HL-60/S4 treated with phorbol 12-myristate 13-acetate at 8.2 ng/mL for 4 days and 3 days (cell line): ENCODE measurements around the gene CADPS2.

ENCODE experiments used
- in situ Hi-C: fragments of 300-500 bp; cut with MboI; formaldehyde crosslinking; loops from 2 replicates; pipeline ENCODE4 v1.15.0; 2022; ENCODE audit warnings: low sequenced_read_pairs

CADPS2 gene

DNA sequence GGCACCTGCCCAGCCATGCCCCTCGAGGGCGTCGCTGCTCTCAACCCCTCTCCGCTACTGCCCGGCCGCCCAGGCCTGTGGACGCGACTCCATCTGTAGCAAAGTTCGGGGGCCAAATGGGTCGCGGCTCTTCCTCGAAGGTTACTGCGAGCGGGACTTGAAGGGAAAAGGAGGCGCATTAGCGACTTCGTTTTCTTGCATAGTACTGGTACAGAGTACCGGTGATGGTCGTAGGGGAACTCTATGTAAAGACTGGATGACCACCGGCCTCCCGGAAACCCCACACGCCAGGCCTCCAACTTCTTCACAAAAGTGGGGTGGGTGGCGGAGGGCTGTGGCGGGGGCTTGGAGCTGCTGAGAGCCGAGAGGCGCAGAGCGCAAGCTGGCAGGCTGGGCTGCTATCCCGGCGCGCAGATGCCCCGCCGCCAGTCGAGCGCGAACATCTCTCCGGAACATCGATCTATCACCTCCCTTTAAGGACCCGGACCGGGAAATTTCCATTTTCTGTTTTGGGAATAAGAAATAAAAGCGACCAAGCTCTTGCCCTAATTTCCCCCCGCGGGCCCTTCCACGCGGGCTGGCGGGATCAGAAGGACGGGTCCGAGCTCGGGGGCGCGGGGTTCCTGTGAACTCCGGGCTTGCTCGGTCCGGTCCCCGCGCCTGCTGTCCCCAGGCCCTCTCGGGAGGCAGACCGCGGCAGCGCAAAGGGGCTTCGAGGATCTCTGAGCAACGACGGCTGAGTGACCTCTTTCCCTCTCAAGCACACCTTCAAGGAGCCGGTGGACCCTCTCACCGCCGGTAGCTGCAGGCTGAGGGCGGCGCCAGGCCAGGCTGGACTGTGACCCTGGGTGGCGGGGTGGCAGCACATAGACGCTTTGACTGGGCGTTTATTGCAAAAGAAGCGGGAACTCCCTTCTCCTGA lies 569.5 kb downstream of the CADPS2 start:
- in situ Hi-C loops, result no loop called here

DNA sequence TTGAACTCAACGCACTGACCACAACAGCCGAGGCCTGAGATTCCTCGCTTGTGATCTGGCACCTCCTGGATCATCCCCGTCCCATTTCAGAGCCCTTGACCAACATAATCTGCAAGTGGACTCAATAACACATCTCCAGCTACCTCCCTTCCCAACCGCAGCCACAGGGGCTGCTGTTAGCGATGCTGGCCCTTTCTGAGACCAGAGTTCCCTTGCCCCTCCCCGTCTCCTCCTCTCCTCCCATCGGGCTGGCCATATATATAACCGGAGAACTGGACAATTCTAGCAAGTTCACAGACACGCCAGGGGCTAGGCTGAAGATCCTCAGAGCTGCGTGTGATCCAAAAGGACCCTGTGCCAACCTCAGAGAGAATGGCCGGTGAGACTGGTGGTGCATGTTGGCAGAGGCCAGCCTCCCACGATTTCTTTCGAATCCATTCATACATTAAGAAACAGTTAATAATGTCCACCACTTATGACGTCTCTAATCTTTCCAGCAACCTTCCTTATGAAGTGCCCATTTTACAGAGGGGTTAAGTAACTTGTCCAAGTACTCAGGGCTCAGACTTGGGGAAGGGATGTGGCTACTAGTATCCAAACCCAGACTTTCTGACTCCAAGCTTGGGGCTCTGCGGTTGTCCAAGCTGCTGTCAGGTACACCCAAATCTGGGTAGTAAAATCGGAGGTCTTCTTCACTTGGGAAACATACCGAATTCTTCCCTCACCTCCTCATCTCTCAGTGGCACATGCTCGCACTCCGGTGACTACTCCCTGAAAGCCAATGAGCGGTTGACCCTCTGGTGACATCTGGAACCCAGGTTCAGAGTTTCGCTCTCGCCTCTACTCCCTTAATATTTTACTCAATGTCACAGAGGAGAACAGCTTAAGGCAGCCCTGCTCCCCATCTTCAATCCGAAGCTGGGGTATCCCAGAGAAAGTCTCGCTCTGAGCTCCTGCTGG lies 570.5 kb downstream of the CADPS2 start:
- in situ Hi-C loops, result no loop called here

DNA sequence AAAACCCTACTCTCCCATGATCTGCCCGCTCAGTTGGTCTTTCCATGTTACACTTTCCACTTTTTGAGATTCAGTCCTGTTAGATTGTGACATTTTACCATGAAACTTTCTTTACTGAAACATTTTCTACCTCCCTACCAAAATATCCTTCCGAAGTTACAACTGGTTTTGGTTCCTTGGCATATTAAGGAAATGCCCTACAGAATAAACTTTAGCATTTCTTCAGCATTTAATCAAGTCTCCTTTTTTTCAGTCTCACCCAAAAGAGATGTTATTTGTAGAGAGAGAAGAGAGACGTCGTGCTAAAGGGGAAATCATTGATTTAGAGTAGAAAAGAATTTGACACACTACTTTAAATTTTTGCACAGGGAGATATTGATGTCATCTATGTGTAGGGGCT lies 572.0 kb downstream of the CADPS2 start:
- in situ Hi-C loops, result no loop called here

DNA sequence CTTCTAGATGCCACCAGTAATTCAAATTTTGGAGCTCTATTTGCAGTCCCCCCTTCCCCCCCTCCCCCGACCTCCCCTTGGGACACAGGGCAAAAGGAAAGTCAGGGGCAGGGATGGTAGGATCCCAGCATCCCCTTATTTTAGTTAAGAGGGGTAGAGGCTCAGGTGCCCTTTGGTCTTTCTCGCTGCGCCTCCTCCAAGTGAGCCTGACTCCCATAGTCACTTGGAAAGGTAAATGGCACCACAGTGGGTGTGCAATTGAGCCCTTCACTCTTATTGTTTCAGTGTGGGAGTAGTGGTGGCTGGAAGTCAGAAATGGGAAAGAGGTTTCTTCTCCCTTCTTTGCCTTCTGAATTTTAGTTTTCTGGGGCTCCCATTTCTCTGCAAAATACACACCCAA lies 573.5 kb downstream of the CADPS2 start:
- in situ Hi-C loops, result no loop called here

DNA sequence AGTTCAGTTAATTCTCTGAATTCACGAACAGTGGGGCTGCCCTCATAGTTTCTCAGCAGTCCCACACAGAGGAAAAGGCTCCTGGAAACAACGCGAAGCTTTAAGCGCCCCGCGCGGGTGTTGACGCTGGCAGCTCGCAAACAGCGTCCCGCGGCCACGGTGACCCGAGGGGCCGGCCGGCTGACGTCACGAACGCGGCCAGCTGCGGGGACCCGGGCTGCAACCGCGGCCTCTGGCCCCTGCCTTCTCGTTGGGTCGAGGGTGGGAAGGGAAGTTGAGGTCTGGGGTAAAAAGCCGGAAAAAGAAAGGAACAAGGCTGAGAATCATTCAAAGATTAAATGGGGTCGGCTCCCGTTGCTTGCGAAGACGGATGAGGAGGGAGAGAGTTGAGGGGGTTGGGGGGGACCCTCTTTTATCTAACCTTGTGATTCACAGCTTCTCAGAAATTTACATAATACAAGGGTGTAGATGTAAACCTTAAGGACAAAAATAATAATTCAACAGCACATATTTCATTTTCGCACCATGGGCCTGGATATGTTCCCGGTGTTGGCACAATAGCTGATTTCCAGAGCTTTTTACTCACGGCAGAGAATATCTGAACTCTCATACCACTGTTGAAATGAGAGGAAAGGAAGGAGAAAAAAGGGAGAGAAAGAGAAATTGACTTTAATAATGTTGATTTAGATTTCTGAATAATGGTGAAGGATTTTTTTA lies 574.4 kb downstream of the CADPS2 start:
- in situ Hi-C loops, result no loop called here

DNA sequence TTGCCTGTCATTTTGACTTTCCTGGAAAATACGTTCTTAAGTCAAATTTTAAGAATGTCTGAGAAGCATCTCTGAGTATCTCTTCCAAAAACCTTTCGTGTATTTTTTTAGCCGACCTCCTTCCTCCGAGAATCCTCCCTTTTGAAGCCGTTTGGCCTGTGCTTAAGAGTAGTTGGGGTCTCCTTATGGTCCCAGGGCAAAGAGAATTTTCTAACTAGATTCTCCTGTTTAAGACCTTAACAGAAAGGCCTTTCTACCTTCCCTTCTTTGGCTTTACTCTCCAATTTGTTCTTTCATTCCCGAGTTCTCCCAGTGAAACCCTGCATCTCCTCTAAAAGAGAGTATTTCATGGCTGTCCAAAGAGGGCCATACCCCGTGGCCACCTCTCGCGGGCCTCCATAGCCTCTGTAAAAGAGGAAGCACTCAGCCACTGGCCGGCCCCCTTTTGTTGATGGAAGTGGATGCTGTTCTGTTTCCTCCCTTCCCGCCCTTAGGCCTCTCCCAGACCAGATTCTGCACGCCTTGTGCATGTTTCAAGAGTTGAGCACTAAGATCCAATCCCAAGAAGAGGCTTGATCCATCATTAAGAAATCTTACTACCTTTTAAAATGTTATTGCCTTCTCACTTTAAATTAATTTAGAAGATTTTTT lies 575.1 kb downstream of the CADPS2 start:
- in situ Hi-C loops, result no loop called here

DNA sequence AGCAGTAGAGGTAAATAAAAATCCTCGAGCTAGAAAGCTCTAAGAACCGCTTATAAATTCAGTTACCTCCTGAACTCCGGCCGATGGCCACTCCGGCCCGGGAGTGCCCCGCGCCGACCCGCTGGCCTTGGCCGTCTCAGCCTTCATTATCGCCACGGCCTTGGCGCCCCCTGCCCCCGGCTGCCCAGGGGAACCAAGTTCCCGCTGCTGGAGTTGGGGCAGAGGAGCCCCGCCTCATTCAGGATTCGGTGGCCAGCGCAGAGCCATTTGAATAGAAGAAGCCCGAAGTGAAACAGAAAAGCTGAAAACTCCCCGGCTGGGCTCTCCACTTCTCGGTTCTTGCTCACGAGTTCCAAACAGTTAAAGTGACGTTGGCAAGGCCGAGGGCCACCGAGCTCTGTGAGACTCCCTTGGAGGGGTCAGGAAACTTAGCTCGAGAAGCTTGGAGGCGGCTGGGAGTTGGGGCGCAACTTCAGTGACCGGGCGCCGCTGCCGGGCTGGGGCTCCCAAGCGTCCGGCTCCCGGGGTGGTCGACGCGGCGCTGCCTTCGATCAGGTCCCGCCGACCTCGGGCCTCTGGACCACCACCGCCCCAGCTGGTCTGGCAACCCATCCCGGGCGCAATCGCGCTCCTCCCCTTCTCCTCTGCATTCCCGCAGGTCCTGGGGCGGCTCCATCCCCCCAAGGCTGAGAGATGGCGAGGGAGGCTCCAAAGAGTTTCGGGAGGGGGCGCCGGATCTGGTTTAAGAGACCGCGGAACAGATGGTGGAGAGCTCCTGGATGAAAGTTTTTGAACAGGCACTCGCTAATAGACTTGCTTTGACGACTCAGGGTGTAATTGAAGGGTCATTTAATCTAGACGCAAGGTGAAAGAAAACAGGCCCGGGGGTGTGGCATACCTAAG lies 575.9 kb downstream of the CADPS2 start:
- in situ Hi-C loops, result no loop called here

DNA sequence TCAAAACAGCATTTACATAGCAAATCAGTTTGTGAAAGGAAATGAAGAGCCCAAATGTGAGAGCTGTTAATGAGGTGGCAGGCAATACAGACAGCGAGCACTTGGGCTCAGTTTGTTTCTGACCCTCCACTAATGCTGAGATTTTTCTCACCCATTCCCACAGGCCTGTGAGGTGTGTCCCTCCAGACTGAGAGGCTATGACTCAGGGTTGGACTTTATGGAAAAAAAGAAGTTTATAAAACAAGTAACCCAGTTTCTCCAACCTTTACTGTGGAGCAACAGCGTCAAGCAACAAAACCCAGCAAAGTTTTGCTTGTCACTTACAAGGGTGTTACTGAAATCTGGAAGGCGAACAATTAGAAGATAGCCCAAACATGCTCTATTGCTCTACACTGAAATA lies 576.8 kb downstream of the CADPS2 start:
- in situ Hi-C loops, result no loop called here

DNA sequence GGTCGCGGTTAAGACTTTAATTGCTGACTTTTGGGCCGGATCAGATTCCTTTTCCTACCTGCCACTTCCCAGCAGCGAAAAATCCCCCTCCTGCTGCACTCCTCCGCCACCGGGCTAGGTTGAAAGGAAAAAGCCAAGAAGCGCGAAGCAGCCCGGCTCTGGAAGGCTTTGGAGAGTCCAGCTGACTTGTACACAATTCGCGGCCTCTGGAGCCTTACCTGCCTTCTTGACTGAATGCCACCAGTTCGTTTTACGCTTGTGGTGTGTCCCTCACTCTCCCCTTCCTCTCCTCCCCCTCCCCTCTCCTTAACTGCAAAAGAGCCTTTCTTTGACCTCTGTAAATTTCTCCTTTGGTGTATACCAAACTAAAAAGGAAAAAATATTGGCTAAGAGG lies 579.0 kb downstream of the CADPS2 start:
- in situ Hi-C loops, result no loop called here

DNA sequence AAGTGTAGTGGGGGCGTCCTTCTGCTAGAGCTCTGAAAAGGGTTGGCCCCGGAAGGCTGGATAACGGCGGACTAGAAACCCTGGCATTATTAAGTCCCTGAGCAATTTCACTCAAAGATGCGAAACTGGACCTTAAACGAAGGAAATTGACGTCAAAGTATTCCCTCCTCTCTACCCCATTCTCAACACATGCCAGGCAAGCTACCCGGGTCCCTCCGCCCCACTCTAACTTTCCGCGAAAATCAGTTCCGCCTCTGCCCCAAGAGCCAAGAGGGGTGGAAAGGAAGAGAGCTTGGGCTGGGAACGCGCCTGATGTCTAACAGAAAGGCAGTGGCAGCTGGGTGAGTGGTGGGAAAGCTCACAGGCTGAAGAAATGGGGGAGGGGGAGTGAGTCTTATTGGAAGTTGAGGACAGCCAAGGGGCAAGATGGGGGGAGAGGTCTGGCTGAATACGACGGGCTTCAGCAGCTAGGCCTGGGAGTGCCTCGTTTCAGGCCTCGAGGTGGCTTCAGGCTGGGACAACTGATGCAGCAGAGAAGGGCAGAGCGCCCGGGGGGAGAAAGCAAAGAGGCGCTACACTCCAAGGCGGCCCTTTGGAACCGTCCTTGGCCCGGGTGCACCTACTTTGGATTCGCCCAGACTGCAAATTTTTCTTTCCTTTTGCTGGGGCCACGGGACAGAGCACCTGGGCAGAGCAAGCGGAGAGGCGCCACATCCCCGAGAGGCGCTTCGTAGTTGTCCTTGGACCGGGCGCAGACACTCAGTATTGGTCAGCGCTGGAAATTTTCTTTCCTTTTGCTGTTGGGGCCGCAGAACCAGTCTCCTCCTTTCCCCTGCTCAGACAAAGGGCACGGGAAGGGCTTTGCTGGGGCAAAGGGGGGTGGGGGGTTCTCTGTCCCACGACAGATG lies 579.7 kb downstream of the CADPS2 start:
- in situ Hi-C loops, result no loop called here

DNA sequence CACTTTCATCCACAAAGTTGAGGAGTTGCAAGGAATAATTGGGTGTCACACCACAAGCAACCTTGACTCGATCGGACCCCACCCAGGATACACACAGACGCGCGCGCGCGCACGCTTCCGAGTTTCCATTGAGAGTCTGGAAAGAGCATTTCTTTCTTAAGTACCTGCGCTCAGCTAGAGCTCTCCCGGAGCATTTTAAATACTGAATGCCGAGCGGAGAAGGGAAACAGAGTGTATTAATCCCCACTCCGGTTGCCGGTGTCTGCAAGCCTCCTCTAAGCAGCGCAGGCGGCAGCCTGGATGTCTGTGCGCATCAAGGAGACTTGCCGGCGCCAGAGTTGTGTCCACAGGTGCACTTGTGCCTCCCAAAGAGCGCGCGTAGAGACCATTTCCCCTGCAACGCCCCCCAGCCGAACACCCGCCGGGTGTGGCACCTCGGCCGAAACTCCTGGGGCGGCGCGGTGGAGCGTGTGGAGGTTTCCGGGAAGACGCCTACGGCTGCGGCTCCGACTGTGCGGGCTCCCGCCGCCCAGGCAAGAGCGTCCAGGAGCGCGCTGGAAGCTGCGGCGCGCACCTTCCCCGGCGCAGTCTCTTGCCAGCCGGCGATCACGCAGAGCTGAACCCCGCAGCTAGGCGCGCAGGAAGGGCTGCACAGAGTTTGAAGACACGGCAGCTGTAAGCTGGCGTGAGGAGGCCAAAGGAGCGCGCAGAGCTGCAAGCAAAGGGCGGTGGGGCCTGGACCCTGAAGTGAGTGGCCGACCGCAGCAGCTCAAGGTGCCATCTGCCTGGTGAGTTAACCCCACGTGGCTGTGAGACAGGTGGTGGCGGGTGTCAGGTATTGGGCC lies 580.6 kb downstream of the CADPS2 start:
- in situ Hi-C loops, result no loop called here

DNA sequence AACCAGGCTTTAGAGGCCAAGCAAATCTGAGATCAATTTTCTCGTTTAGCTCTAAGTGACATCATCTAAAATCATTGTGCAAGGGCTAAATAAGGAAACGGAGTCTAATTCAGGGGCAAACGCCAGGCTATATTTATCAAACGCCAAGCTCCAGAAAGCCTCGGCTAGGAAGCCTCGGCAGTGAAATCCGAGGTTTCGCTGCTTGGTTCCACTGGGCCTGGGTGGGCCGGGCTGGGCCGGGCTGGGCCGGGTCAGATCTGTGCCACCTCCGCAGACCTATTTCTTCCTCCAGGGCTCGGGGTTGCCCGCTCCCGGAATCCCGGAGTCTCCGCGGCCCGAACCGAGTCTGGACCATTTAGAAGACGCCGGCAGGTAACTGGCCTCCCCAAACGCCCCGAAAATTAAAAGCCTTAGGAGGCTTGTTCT lies 581.3 kb downstream of the CADPS2 start:
- in situ Hi-C loops, result no loop called here

DNA sequence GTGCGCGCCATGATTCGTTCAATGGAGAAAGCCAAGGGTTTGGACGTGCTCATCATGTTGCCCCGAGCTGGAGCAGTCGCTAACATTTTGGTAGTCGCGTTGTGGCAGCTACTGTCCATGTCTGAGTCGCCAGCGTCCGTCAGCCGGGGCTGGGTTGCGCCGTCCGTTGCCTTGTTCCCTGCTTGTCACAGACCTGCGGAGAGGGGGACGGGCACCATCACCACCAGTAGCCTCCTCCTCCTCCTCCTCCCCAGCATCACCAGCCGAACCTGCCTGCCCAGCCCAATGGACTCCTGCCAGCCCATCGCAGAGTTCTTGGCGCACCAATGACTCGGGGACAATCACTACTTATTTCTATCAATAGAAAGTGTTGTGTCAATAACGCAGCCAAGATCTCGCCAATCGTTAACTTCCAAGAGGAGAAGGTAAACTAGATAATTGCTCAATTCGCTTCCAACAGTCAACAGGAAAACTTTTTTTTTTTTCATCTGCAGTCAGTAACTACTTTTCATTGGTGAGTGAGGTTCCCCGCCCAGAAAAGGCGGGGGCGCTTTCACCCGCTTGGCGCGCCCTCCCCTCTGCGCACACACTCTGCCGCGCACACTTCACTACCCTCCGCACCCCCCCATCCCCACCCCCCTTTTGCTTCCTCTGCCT lies 581.8 kb downstream of the CADPS2 start, which contains the start of gene FEZF1:
Gene FEZF1 (minus strand): TSS at position 432 of the 657 bp plus-strand sequence. CDS start 313 bp downstream, at position 119.
- in situ Hi-C loops, result no loop called here

DNA sequence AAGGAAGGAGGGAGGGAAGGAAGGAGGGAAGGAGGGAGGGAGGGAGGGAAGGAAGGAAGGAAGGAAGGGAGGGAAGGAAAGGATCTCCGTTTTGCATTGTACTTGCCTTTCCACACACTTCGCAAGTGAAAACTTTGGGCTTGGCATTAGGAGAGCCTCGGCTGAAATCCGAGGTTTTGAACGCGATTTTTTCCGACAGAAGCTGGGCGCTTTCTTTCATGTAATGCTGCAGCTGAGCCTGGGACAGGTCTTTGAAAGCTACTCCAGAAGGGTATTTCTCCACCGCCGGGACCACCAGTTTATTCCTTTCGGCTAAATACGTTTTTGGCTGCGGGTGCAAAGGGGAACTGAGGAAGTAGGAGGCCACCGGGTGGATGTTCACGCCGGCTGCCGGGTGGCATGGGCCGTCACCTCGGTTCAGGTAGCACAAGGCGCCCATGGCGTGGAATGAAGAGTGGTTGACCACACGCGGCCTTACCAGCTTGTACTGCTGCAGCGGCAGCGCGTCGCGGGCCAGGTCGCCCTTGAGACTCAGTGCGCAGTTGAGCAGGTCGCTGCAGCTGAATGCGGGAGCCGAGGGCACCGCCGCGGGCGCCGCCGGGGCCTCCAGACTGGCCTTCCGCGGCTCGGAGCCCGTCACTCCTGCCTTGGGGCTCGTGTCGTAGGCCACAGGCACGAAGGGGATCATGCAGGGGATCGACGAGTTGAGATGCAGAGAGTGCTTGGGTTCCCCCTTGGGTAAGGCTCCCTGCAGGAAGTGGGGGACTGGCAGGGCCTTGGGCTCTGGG lies 582.5 kb downstream of the CADPS2 start:
- in situ Hi-C loops, result no loop called here

DNA sequence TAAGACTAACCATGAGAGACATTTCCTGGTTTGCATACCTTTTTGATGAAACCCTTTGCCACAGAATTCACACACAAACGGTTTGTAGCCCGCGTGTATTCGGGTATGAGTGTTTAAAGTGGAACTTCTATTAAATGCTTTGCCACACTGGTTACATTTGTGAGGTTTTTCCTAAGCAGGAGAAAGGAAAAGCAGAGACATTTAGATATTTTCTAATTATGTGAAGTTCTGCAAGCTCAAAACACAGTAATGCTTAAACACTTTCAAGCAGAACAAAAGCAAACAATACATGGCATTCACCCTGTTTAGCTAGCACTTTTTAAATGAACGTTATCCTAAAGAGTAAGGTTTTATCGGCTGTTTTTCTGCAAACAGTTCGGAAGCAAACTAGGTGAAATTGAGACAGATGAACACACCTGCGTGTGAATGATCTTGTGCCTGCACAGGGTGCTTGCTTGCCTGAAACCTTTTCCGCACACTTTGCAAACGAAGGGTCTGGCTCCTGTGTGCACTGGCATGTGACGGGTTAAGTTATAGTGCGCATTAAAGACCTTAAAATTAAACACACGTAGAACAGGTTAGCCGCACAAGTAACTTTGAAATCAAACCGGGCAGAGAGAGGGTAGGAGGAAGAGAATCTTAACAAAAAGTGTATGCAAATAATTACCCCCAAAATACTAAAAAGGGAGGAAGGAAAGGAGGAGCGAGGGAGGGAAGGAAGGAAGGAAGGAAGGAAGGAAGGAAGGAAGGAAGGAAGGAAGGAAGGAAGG lies 583.3 kb downstream of the CADPS2 start:
- in situ Hi-C loops, result no loop called here
